ENCODE data around the gene RBMS1. TPM values are rescaled to one million over a fixed set of nuclear protein-coding genes. Genes with fewer than 3 reads are reported as not detected.

The RBMS1 gene
- total RNA-seq, 1 experiment from 2014 or later, result 77.5 TPM

DNA sequence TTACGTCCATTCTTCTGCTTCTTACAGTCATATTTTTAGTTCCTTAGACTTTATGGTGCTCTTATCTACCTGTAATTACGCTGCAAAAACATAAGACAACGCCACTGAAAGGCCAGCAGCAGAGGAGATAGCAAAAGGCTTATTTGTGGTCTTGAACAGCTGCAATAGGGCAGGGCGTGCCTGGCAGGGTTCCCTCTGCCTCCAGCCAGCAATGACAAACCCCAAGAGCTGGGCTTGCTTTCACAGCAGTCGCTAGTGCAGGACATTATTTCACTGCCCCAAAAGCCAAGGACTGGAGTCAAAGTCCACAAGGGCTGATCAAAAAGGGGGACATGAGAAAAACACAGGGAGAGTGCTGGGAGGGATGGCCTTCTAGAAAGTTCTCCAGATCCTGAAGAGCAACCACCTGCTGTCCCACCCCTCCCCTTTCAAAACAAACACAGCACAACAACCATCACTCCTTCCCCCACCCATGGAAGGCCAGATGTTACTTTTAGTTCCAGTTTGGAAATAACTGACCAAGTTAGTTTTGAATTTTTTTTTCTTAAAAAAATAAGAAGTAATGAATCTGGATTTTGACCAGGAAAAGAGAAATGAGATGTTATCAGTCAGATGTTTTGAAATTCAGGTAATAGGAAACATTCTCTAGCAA lies 127.8 kb downstream of the RBMS1 start:
- Histone ChIP-seq H2BK5ac (ENCODE audit: insufficient read length, low read length) (no peak overlapping the region), H4K20me1 (ENCODE audit: control insufficient read depth, insufficient read depth, insufficient read length) (peaks cover 2% of the 10 kb centered on the region), H3K23me2 (ENCODE audit: insufficient read length, low read depth, low read length, poor library complexity, severe bottlenecking) (no peaks in the 10 kb centered on the region), H3K14ac (ENCODE audit: insufficient read depth, low read length) (no peak overlapping the region), H3K4me1 (ENCODE audit: insufficient read depth, low read length) (no peaks in the 10 kb centered on the region; the same call in 1 of the 2 replicates), H4K91ac (ENCODE audit: insufficient read length, low read depth, low read length) (no peak overlapping the region), H2BK20ac (ENCODE audit: low read depth, low read length, poor library complexity, severe bottlenecking) (no peak overlapping the region), H2BK120ac (ENCODE audit: low read depth, low read length, poor library complexity, severe bottlenecking) (no peak overlapping the region), H3K27me3 (ENCODE audit: insufficient read depth, low read length) (no peaks in the 10 kb centered on the region), H2AK5ac (ENCODE audit: insufficient read length, low read length) (no peak overlapping the region), H2AFZ (ENCODE audit: low read length) (no peak overlapping the region), H3K18ac (ENCODE audit: insufficient read length, low read depth, low read length) (no peak overlapping the region), H3K9ac (ENCODE audit: extremely low read depth, insufficient read length, low read length) (no peak overlapping the region), H3T11ph (ENCODE audit: low read length) (no peak overlapping the region), H2BK12ac (ENCODE audit: insufficient read length, low read depth, low read length) (no peak overlapping the region), H4K8ac (replicated peaks; ENCODE audit: insufficient read length, low read depth, low read length) (no peak overlapping the region), H3K4me2 (ENCODE audit: insufficient read depth, insufficient read length, low read length) (no peak overlapping the region), H3K56ac (ENCODE audit: insufficient read length, low read depth, low read length) (no peak overlapping the region), H3K79me2 (ENCODE audit: insufficient read depth, low read length) (no peaks in the 10 kb centered on the region), H4K5ac (ENCODE audit: insufficient read length, low read depth, low read length) (no peak overlapping the region), H3K79me1 (ENCODE audit: insufficient read depth, low read depth, low read length, poor library complexity, severe bottlenecking) (no peaks in the 10 kb centered on the region), H3K9me3 (ENCODE audit: control insufficient read depth, low read depth, low read length) (no peaks in the 10 kb centered on the region), H3K23ac (ENCODE audit: insufficient read length, low read depth, low read length) (no peak overlapping the region), H3K27ac (ENCODE audit: insufficient read length, low read depth, low read length) (no peak overlapping the region), H2BK15ac (ENCODE audit: low read depth, low read length) (no peak overlapping the region), H3K4ac (ENCODE audit: low read depth, low read length) (no peak overlapping the region)
- Mint-ChIP-seq H3K4me1 (peaks cover 47 to 57% of the 10 kb centered on the region in 2 experiments), H3K27ac (no peak overlapping the region; a peak in 1 of 7 replicates), H3K27me3 (ENCODE audit: low read depth) (no peaks in the 10 kb centered on the region), H3K4me3 (no peak overlapping the region), H3K9me3 (no peaks in the 10 kb centered on the region), H3K36me3 (ENCODE audit: insufficient read depth in 1 of 3, low read depth in 3 of 3) (peaks cover 0 to 17% (median 9%) of the 10 kb centered on the region in 3 experiments; a peak in 5 of 7 replicates)
- TF ChIP-seq, protein P1, sequence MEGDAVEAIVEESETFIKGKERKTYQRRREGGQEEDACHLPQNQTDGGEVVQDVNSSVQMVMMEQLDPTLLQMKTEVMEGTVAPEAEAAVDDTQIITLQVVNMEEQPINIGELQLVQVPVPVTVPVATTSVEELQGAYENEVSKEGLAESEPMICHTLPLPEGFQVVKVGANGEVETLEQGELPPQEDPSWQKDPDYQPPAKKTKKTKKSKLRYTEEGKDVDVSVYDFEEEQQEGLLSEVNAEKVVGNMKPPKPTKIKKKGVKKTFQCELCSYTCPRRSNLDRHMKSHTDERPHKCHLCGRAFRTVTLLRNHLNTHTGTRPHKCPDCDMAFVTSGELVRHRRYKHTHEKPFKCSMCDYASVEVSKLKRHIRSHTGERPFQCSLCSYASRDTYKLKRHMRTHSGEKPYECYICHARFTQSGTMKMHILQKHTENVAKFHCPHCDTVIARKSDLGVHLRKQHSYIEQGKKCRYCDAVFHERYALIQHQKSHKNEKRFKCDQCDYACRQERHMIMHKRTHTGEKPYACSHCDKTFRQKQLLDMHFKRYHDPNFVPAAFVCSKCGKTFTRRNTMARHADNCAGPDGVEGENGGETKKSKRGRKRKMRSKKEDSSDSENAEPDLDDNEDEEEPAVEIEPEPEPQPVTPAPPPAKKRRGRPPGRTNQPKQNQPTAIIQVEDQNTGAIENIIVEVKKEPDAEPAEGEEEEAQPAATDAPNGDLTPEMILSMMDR (conservative IDR thresholded peaks at IDR 0.05), result no peak
- WGBS (ENCODE audit: extremely low coverage, insufficient read length, low lambda C conversion rate), result no CpG with 5 or more reads among the region's 5 CpGs
- no peak for DNase-seq

Data from H9 (cell line).